LHCN-M2 (cell line): ENCODE results near the gene SOHLH2. TPM values are rescaled to one million over a fixed set of nuclear protein-coding genes. Genes with fewer than 3 reads are reported as not detected.
A peak's percentile ranks its signal among the peaks of the same experiment; 100 is the strongest.

Source experiments
- DNase-seq: peaks from one replicate; pipeline ENCODE4 v3.0.0-alpha.2; 2012; ENCODE audit warnings: low read depth
- polyA plus RNA-seq: library from polyadenylated mRNA; unstranded; fragments of >200 nt; gene quantifications from one replicate; pipeline ENCODE4 v1.2.1, GENCODE V29; 2012; ENCODE audit warnings: missing spikeins
- total RNA-seq: library from RNA; depleted of rRNA; stranded (reverse); fragments of >200 nt; gene quantifications from 2 replicates; pipeline ENCODE4 v1.2.3, GENCODE V29; 2014; rRNA removed

Gene SOHLH2, protein sequence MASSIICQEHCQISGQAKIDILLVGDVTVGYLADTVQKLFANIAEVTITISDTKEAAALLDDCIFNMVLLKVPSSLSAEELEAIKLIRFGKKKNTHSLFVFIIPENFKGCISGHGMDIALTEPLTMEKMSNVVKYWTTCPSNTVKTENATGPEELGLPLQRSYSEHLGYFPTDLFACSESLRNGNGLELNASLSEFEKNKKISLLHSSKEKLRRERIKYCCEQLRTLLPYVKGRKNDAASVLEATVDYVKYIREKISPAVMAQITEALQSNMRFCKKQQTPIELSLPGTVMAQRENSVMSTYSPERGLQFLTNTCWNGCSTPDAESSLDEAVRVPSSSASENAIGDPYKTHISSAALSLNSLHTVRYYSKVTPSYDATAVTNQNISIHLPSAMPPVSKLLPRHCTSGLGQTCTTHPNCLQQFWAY
- total RNA-seq = 2.8 and 5.9 TPM in 2 replicates
- polyA plus RNA-seq = 1.2 TPM

- no peak for DNase-seq
These were observed at the start of gene SOHLH2 for GRCh38 chr13:36214163-36214921. Gene SOHLH2, minus strand, starts transcription at chr13:36214556. Its CDS starts 30 bp downstream, at chr13:36214526.

GRCh38 chr13:36261976-36262375 lies 47.6 kb upstream of the SOHLH2 start:
- DNase-seq = peak; percentile 74

DNA sequence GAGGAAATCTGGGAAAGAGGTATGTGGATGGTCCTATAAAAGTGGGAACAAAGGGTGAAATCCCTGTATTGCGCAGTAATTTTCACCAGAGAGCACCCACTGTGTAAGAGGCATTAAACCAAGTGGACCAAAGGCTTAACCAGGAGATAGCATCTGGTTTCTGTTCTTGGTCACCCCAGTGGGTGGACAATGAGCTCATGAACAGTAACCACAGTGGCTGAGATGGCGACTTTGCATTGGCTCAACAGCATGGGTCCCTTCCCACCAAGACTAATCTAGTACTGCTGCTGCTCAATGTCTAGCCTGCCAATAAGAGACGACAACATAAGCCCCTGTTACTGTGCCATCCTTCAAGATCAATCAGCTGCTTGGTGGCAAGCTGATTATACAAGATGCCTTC lies 46.7 kb upstream of the SOHLH2 start:
- no peak for DNase-seq

DNA sequence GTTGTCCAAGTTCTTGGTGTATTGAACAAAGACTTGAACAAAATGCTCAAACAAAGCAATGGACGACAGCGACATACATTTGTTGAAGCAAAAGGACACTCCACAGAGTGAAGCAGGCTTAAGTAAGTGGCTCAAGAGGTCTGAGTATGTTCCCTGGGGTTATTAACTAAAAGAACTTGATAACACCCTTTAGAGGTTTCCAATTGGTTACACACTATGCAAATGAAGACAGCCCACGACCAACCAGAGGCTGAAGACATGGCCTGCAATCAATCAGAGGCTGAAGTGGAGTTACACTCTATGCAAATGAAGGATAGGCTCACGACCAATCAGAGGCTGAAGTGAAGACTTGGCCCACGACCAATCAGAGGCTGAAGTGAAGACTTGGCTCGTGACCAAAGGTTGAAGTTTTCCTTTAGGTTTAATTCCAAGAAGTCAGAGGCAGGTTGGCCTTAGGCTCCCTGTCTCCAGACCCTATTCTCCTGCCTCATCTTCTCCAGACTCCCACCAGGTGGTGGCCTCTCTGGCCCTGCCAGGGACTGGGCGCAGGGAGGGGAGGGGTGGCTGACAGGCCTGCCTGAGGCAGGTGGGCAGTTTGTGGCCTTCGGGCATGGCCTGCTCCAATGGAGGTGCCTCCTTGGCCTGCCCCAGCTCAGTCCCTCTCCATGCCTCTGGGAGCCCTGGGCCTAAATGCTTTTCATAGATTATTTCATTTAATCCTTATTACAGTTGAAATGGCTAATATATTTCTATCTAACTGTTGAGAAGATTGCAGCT lies 45.2 kb upstream of the SOHLH2 start:
- DNase-seq = no peak

DNA sequence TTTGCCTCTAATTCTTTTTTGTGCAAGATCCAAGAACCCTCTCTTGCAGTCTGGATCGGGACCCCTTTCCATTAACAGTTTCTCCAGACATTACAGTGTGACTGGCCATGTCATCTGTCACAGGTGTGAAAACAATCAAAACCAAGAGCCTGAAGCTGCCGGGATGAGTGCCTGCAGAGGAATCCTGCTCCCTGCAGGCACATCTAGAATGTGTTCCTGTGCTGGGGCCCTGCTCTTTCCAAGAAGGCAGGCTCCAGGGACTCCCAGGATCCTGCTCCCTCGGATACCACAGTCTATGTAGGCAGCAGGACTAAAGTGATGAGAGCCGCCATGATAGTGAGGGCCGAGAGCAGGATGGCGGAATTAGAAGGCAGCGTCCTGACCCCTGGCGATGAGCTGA lies 44.5 kb upstream of the SOHLH2 start:
- no peak for DNase-seq

DNA sequence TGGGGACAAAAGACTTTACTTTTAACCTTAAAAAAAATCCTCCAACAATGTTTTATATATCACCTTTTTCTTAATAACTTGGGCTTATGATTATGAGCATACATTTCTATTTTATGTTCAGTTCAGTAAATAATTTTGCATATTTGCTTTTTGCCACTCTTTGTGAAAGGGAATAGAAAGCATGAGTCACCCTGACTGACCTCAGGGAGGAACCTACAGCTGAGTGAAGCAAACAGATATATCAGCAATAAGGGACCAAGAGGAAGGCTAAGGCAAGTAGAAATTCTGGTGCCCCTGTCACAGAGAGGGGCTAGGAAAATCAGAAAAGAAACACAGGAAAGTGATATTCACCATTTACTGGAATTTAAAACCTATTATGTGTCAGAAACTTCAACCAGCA lies 37.2 kb upstream of the SOHLH2 start:
- peak; percentile 40 for DNase-seq

DNA sequence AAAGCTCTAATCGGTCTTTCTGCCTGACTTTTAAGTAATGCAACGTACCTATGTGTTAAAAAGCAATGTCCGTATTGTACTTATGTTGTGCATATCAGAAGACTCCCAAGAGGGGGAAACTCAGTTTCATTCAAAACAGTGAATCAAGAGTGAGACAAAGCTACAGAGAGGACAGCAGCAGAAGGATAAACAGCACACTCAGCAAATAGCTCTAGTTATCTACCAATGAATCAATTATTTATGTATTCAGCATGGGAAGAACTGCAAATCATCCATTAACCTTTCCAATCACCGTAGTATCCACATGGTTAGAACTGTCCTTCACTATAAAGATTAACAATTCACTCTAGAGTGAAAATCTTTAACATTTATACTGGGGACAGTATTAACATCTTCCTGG lies 36.7 kb upstream of the SOHLH2 start:
- DNase-seq = no peak

DNA sequence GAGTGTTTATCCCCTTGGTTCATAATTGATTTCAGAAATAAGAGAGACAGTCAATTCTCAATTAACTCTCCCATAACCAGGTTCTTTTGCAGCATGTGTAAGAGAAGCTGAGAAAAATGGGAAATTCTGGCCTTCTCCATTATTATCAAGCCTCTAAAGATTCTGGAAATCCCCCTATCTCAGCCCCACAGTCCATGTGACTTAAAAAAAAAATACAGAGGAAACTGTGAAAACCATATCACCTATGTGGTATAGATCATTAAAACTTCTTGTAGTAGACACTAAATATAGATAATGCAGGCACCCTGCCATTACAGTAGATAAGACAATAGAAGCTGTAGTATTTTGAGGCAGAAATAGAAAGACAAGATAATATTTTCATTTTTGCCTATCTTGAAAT lies 34.3 kb upstream of the SOHLH2 start:
- no peak for DNase-seq

DNA sequence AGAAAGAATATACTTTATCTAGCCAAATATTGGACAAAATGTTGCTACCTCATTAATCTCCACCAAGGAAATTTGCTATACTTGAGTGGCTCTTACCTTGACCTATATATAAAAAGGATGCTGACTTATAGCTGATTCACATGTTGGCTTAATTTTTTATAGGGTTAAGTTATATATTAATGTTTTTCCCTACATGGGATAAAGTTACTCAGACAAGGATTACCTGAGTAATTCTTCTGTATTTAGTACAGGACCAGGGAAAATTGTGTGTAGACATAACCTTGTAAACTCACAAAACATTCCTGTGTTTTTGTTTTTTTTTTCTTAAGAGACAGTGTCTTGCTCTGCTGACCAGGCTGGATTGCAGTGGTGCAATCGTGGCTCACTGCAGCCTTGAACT lies 30.6 kb upstream of the SOHLH2 start:
- DNase-seq = no peak

- peak; percentile 68 for DNase-seq
These were observed 29.7 kb upstream of the SOHLH2 start for GRCh38 chr13:36244073-36244472.

DNA sequence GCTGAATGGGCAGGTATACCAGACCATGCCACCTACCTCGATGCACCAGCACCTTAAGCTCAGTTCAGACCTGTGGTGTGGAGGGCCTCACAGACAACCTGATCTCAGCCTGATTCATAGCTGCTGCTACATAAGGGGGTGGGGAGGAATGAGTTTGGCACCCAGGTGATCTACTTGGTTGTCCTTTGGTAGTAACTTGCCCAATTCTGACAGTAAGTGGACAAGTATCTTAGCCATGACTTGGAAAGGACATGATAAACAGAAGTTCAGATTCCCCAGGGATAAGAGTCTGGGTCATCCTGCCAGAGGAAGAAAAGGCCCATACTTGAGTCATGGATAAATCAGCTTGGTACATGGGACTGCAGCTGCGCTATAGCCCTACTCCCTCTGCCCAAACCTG lies 28.4 kb upstream of the SOHLH2 start:
- DNase-seq = no peak

GRCh38 chr13:36231236-36231635 lies 16.9 kb upstream of the SOHLH2 start:
- DNase-seq = no peak

DNA sequence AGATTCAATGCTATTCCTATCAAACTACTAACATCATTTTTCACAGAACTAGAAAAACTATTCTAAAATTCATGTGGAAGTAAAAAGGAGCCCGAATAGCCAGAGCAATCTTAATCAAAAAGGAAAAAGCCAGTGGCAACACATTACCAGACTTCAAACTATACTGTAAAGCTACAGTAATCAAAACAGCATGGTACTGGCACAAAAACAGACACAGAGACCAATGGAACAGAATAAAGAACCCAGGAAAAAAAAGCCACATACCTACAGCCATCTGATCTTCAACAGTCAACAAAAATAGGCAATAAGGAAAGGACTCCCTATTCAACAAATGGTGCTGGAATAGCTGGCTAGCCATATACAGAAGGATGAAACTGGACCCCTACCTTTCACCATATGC lies 10.4 kb upstream of the SOHLH2 start:
- DNase-seq = no peak

DNA sequence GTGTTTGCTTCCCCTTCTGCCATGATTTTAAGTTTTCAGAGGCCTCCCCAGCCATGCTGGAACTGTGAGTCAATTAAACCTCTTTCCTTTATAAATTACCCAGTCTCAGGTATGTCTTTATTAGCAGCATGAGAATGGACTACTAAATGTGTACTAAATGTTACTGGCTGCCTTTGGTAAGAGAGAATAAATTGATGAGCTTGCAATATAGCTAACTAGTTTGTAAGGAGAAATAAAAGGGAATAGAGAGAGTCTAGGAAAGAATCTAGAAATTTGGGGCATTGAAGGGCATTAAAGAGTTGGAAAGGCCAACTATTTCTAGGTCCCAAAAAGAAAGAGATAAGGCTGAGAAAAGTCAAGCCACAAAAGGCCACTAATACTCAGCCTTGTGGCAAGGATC lies 5.5 kb upstream of the SOHLH2 start:
- no peak for DNase-seq

DNA sequence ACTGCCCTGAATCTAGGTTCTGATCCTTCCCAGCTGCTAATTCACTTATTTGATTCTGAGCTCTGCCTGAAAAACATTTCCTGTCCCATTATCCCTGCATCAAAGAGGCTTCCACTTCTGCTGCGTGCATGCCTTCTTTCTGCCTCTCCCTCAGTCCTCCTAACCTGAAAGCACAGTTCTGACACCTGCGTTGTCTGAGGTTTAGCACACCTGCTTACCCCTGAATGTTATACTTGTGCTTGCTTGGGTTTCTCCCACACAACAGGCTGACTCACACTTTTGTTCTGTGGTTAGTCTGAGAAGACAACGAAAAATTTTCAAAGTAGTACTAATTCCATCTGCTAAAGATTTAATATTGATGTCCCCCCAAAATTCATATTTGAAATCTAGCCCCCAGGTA lies 3.1 kb upstream of the SOHLH2 start:
- peak; percentile 27 for DNase-seq

GRCh38 chr13:36212789-36213188 lies 1.6 kb downstream of the SOHLH2 start:
- no peak for DNase-seq

- DNase-seq = no peak
These were observed 2.8 kb downstream of the SOHLH2 start for GRCh38 chr13:36211567-36211966.

DNA sequence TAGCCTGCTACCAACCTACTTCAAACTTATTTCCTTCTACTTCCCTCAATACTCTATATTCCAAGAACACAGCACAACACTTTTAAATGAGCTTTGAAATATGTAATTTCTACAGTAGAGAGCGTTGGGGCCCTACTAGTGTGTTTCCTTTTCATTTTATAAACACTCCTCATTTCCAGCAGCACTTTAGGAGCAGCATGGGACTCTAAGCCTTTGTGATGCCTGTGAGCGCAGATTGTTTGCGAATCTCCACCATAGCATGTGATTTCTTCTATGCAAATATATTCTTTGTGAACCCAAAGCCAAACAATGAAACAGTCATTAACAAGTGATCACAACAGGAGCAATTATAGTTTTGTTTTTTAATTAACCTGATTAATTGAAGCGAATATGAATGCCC lies 3.6 kb downstream of the SOHLH2 start:
- no peak for DNase-seq

DNA sequence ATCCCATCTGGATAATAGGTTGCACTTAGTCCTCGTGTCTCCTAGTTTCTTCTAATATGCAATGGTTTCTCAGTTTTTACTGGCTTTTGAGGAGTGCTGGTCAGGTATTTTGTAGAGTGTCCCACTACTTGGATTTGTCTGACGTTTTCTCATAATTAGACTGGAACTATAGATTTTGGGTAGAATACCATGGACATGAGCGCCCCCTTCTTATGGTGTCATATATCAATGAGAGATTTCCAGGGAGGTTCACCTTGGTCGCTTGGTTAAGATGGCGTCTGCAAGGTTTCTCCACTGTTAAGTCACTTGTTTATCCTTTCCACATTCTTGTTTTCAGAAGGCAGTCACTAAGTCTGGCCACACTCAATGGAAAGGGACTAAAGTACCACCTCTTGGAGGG lies 6.7 kb downstream of the SOHLH2 start:
- DNase-seq = no peak

GRCh38 chr13:36193151-36193855 lies 21.1 kb downstream of the SOHLH2 start:
- peak; percentile 81 for DNase-seq

DNA sequence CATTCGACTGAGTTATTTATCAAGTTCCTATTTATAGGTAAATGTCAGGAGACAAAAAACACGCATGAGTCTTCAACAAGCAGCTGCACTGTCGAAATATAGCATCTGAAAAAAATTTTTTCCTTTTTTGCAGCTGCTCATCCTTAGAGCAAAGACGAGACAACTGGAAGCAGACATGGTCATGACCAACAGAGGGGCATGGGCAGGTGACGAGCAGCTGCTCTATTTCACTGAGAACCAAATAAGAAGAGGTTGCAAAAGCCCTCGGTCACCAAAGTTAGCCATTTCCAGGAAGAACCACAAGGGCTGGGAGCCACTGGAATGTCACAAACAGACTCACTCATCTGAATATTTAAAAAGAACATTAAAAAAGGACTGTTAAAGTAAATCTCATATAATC lies 22.2 kb downstream of the SOHLH2 start:
- peak; percentile 99 for DNase-seq
